HCT116 (cell line): ENCODE data around the gene CTAGE9. TPM values are rescaled to one million over a fixed set of nuclear protein-coding genes. Genes with fewer than 3 reads are reported as not detected.

Experiments
- CEBPB ChIP-seq: IDR thresholded peaks from 2 replicates; pipeline ENCODE4 v1.6.1; 2012; ENCODE audit warnings: low read depth
- JUND ChIP-seq: IDR thresholded peaks from 2 replicates; pipeline ENCODE4 v1.6.1; 2012
- RAD21 ChIP-seq: IDR thresholded peaks from 2 replicates; pipeline ENCODE4 v1.6.1; 2012; ENCODE audit warnings: low read depth, mild to moderate bottlenecking
- SP1 ChIP-seq: IDR thresholded peaks from 2 replicates; pipeline ENCODE4 v1.6.1; 2012; ENCODE audit warnings: low read depth
- SRF ChIP-seq: IDR thresholded peaks from 2 replicates; pipeline ENCODE4 v1.6.1; 2012; ENCODE audit warnings: low read depth
- TCF7L2 ChIP-seq: IDR thresholded peaks from 2 replicates; pipeline ENCODE4 v1.7.0; 2011; ENCODE audit warnings: borderline replicate concordance, inconsistent platforms; ENCODE audit not compliant: insufficient read depth, insufficient read length; ENCODE audit errors: extremely low read depth
- YY1 ChIP-seq: IDR thresholded peaks from 2 replicates; pipeline ENCODE4 v1.6.1; 2011; ENCODE audit warnings: low read length, low read depth, moderate library complexity, mild to moderate bottlenecking; ENCODE audit not compliant: insufficient replicate concordance; ENCODE audit errors: extremely low read depth
- total RNA-seq: library from RNA; stranded (reverse); gene quantifications from one replicate; pipeline ENCODE4 v1.2.1, GENCODE V29; 2021; ENCODE audit not compliant: unreplicated experiment
- TF ChIP-seq, protein P1 (sequence below): IDR thresholded peaks from 2 replicates; pipeline ENCODE4 v1.6.1; 2012; ENCODE audit warnings: low read depth
- TF ChIP-seq, protein P2 (sequence below): IDR thresholded peaks from 2 replicates; pipeline ENCODE4 v1.6.1; 2011; ENCODE audit warnings: mild to moderate bottlenecking, low read length, moderate library complexity; ENCODE audit not compliant: insufficient replicate concordance; ENCODE audit errors: extremely low read depth
- TF ChIP-seq, protein P3 (sequence below): IDR thresholded peaks from 2 replicates; pipeline ENCODE4 v1.6.1; 2012

Gene CTAGE9
- total RNA-seq, 1 experiment from 2014 or later, result not detected

DNA sequence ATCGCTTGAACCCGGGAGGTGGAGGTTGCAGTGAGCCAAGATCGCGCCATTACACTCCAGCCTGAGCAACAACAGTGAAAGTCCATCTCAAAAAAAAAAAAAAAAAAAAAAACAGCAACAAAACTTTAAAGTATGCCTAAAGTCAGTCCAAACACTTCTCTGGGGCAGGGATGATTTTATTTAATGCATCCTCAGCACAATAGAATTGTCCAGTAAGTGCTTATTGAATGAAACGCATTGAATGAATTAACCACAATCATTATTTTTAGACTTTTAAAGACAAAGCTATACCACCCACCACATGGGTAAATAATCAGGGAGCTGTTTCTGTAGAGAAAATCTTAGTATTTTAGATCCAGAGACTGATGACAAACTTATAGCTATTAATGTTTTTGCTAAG is 16.6 kb upstream of the CTAGE9 start (continued):
- TF ChIP-seq, protein P1, sequence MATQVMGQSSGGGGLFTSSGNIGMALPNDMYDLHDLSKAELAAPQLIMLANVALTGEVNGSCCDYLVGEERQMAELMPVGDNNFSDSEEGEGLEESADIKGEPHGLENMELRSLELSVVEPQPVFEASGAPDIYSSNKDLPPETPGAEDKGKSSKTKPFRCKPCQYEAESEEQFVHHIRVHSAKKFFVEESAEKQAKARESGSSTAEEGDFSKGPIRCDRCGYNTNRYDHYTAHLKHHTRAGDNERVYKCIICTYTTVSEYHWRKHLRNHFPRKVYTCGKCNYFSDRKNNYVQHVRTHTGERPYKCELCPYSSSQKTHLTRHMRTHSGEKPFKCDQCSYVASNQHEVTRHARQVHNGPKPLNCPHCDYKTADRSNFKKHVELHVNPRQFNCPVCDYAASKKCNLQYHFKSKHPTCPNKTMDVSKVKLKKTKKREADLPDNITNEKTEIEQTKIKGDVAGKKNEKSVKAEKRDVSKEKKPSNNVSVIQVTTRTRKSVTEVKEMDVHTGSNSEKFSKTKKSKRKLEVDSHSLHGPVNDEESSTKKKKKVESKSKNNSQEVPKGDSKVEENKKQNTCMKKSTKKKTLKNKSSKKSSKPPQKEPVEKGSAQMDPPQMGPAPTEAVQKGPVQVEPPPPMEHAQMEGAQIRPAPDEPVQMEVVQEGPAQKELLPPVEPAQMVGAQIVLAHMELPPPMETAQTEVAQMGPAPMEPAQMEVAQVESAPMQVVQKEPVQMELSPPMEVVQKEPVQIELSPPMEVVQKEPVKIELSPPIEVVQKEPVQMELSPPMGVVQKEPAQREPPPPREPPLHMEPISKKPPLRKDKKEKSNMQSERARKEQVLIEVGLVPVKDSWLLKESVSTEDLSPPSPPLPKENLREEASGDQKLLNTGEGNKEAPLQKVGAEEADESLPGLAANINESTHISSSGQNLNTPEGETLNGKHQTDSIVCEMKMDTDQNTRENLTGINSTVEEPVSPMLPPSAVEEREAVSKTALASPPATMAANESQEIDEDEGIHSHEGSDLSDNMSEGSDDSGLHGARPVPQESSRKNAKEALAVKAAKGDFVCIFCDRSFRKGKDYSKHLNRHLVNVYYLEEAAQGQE, result no peak
- TF ChIP-seq JUND (no peak), SRF (no peak), RAD21 (no peak), YY1 (no peak), TCF7L2 (no peak), CEBPB (no peak), SP1 (no peak)
- TF ChIP-seq, protein P2, sequence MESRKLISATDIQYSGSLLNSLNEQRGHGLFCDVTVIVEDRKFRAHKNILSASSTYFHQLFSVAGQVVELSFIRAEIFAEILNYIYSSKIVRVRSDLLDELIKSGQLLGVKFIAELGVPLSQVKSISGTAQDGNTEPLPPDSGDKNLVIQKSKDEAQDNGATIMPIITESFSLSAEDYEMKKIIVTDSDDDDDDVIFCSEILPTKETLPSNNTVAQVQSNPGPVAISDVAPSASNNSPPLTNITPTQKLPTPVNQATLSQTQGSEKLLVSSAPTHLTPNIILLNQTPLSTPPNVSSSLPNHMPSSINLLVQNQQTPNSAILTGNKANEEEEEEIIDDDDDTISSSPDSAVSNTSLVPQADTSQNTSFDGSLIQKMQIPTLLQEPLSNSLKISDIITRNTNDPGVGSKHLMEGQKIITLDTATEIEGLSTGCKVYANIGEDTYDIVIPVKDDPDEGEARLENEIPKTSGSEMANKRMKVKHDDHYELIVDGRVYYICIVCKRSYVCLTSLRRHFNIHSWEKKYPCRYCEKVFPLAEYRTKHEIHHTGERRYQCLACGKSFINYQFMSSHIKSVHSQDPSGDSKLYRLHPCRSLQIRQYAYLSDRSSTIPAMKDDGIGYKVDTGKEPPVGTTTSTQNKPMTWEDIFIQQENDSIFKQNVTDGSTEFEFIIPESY, result no peak
- TF ChIP-seq, protein P3, sequence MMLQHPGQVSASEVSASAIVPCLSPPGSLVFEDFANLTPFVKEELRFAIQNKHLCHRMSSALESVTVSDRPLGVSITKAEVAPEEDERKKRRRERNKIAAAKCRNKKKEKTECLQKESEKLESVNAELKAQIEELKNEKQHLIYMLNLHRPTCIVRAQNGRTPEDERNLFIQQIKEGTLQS, result no peak
- TF ChIP-seq, all 23 proteins: peak for 0
